Endothelial cell of umbilical vein (primary cell): ENCODE measurements around the gene ABCA3. TPM values are rescaled to one million over a fixed set of nuclear protein-coding genes. Genes with fewer than 3 reads are reported as not detected.
A peak's percentile ranks its signal among the peaks of the same experiment; 100 is the strongest.

ENCODE experiments used
- BruUV-seq: library from RNA; stranded (reverse); fragments of 400-500 nt; replicated peaks from 2 replicates; lab custom pipeline; 2021; lab: Mats Ljungman, UMichigan
- CTCF ChIA-PET: fragments of 300-600, 350-600 bp; sonication (Branson Sonifier 250); formaldehyde crosslinking; loops from one replicate; lab custom pipeline; 2021; ENCODE audit warnings: antibody characterized with exemption, inconsistent platforms; lab: Charles Lee
- POLR2A ChIA-PET: fragments of 300-600, 350-600 bp; sonication (Branson Sonifier 250); formaldehyde crosslinking; loops from one replicate; lab custom pipeline; 2021; ENCODE audit warnings: antibody characterized with exemption, inconsistent platforms; lab: Charles Lee
- DNase-seq: peaks from one replicate; pipeline ENCODE4 v3.0.0-alpha.2; 2011; ENCODE audit warnings: low read depth, low spot score
- FAIRE-seq: peaks from 2 replicates; lab custom pipeline; 2011; peaks lifted over from hg19 to GRCh38; lab: Jason Lieb, UNC
- H2AFZ ChIP-seq: 2 replicates; pipeline ENCODE4 v1.6.0; 2012; ENCODE audit warnings: low read depth, low read length, control low read depth, inconsistent platforms
- H3K27ac ChIP-seq: 2 replicates; pipeline ENCODE4 v1.5.1; 2011; ENCODE audit warnings: low read depth, mild to moderate bottlenecking, control low read depth, low read length, moderate library complexity; ENCODE audit not compliant: insufficient read depth
- H3K27me3 ChIP-seq, 2 experiments: 2 replicates each; pipeline versions ENCODE4 v1.6.0 to v1.6.1; 2011; ENCODE audit warnings: low read length in 2 of 2, mixed read lengths in 1 of 2; ENCODE audit not compliant: control insufficient read depth in 2 of 2, insufficient read depth in 2 of 2
- H3K36me3 ChIP-seq, 2 experiments: 2 replicates in 1 of 2; 3 replicates in 1 of 2; pipeline ENCODE4 v1.5.1; 2011; ENCODE audit warnings: low read length in 2 of 2, mild to moderate bottlenecking in 1 of 2, moderate library complexity in 1 of 2; ENCODE audit not compliant: control insufficient read depth in 2 of 2, insufficient read depth in 2 of 2; ENCODE audit errors: extremely low read depth in 1 of 2
- H3K4me1 ChIP-seq: 3 replicates; pipeline ENCODE4 v1.5.1; 2011; ENCODE audit warnings: mild to moderate bottlenecking, low read length; ENCODE audit not compliant: control insufficient read depth, insufficient read depth; ENCODE audit errors: extremely low read depth
- H3K4me2 ChIP-seq: 2 replicates; pipeline ENCODE4 v1.6.1; 2011; ENCODE audit warnings: low read length, control low read depth, mixed read lengths; ENCODE audit not compliant: insufficient read depth
- H3K4me3 ChIP-seq, 3 experiments: fragments of 200-600 bp in 1 of 3; sonication (generic), shearing (Covaris generic) in 1 of 3; replicated peaks in 1 of 3; 2 replicates each; pipeline ENCODE4 v1.5.1; 2011 to 2016; ENCODE audit warnings: control low read depth in 3 of 3, low read length in 3 of 3, mild to moderate bottlenecking in 2 of 3, inconsistent platforms in 1 of 3, low read depth in 1 of 3, moderate library complexity in 1 of 3; ENCODE audit not compliant: insufficient read depth in 1 of 3
- H3K79me2 ChIP-seq: 2 replicates; pipeline ENCODE4 v1.6.0; 2012; ENCODE audit warnings: low read length, inconsistent platforms; ENCODE audit not compliant: control insufficient read depth, insufficient read depth
- H3K9ac ChIP-seq: replicated peaks from 2 replicates; pipeline ENCODE3; 2011; ENCODE audit warnings: low read length, control low read depth; ENCODE audit not compliant: insufficient read depth; ENCODE audit errors: extremely low read depth
- H3K9me1 ChIP-seq: replicated peaks from 3 replicates; pipeline ENCODE4 v1.6.0; 2011; ENCODE audit warnings: mild to moderate bottlenecking, low read length; ENCODE audit not compliant: control insufficient read depth, insufficient read depth; ENCODE audit errors: extremely low read depth
- H3K9me3 ChIP-seq: replicated peaks from 2 replicates; pipeline ENCODE4 v1.5.1; 2012; ENCODE audit warnings: low read length, inconsistent platforms; ENCODE audit not compliant: control insufficient read depth, insufficient read depth
- H4K20me1 ChIP-seq: replicated peaks from 2 replicates; pipeline ENCODE3; 2011; ENCODE audit warnings: mild to moderate bottlenecking, low read length; ENCODE audit not compliant: control insufficient read depth, insufficient read depth; ENCODE audit errors: extremely low read depth
- EZH2 ChIP-seq: IDR thresholded peaks from 2 replicates; pipeline ENCODE4 v1.6.1; 2012; ENCODE audit warnings: borderline replicate concordance, low read depth, mild to moderate bottlenecking, moderate library complexity, low read length, inconsistent platforms; ENCODE audit not compliant: severe bottlenecking
- POLR2A ChIP-seq: IDR thresholded peaks from 2 replicates; pipeline ENCODE4 v1.6.1; 2012; ENCODE audit warnings: low read depth, mild to moderate bottlenecking, control low read depth, low read length
- dilution Hi-C: fragments of 300-500 bp; cut with MboI; formaldehyde crosslinking; loops from one replicate; pipeline ENCODE4 v1.15.0; 2019; ENCODE audit warnings: low sequenced_read_pairs; ENCODE audit not compliant: extremely low pct_ligation_motif_present
- intact Hi-C: fragments of 100-400 bp; cut with micrococcal nuclease; formaldehyde crosslinking; loops from one replicate; pipeline ENCODE4 v1.10.0; 2022
- polyA plus RNA-seq, 4 experiments: library from polyadenylated mRNA; depleted of rRNA in 3 of 4; stranded (reverse) in 3 of 4; unstranded in 1 of 4; fragments of >200 nt; gene quantifications; 2 replicates each; pipeline versions ENCODE4 v1.2.1 to v1.2.3, GENCODE V29; 2011 to 2012; ENCODE audit warnings: missing spikeins in 1 of 4
- total RNA-seq: library from RNA; stranded (reverse); gene quantifications from 2 replicates; pipeline ENCODE4 v1.2.3, GENCODE V29; 2021

Gene ABCA3
- total and polyA plus RNA-seq, 2 donors (not counting 3 experiments of a cell fraction or from before 2014, with no cell fraction given), result 13.5 to 36.0 TPM

- no TSS peak for BruUV-seq
- intact Hi-C loops (no loop called here), dilution Hi-C loops (no loop called here)
- Histone ChIP-seq H3K4me3 (no peak overlapping the region), H3K36me3 (no peaks in the 10 kb centered on the region), H3K4me1 (peaks cover 9% of the 10 kb centered on the region), H3K4me2 (no peak overlapping the region), H3K27me3 (peaks cover 8 to 28% of the 10 kb centered on the region in 2 experiments), H2AFZ (no peak overlapping the region), H3K9me3 (no peaks in the 10 kb centered on the region), H3K9ac (no peak overlapping the region), H3K79me2 (peaks cover 8% of the 10 kb centered on the region), H3K27ac (no peak overlapping the region), H3K9me1 (no peaks in the 10 kb centered on the region), H4K20me1 (no peaks in the 10 kb centered on the region)
- DNase-seq (no peak), FAIRE-seq (no peak)
- no peak for TF ChIP-seq EZH2
- TF ChIP-seq POLR2A, result no peak
- ChIA-PET CTCF (interaction anchor here (1.5 kb wide), 2 partner anchors 13 to 158 kb away, joined by 4 read pairs; no protein-coding TSS in a partner anchor), POLR2A (no interaction called here)
Measured at GRCh38 chr16:2343211-2343610, 2.7 kb upstream of the ABCA3 start.

DNA sequence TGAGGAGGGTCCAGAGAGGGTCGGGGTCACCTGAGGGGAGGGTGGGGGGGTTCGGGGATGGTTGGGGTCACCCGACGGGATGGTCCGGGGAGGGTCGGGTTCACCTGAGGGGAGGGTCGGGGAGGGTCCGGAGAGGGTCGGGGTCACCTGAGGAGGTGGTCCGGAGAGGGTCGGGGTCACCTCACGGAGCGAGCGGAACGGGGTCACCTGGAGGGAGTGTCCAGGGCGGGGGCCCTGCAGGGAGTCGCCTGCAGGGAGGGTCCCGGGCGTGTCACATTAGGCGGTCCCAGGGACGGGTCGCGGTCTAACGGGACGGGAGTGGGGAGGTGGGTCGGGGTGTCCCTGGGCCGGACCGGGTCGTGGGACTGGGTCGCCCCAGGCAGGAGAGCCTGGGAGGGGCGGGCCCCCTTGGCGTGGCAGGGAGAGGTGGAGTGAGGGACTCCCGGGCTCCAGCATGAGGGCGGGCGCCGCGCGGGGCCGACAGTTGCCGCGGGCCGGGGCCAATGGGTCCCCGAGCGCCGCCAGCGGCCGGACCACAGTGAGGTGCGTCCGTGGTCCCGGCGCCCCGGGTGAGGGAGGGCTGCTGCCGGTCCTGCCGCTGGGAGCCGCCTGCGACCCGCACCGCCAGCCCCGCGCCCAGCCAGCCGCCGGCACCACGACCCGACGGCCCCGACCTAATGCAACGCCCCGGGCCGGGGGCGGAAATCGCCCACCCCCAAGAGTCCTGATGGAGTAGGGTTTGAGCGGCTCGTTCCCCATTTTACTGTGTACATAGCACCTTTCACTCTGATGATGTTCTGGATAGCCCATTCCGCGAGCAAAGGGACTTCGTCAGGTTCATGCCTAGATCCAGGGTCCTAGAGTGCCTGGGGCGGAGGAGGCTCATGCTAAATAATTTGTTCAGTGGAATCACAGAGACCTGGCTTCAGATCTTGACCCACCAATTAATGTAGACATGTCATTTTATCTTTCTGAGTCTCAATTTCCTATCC, 1.2 kb upstream of the ABCA3 start:
- FAIRE-seq, result no peak
- H3K27me3 ChIP-seq, result peaks cover 8 to 28% of the 10 kb centered on the region in 2 experiments

More for the DNA sequence above, 1.2 kb upstream of the ABCA3 start:
- H2AFZ ChIP-seq, result no peak overlapping the region
- H3K4me3 ChIP-seq, result no peak overlapping the region
- POLR2A ChIA-PET, result no interaction called here
- peak; percentile 64 for TF ChIP-seq EZH2
- no peak for TF ChIP-seq POLR2A
- H3K9ac ChIP-seq, result no peak overlapping the region
- CTCF ChIA-PET, result no interaction called here
- intact Hi-C loops (loop anchor here (2.0 kb wide), 2 partner anchors 73 to 87 kb away; partner anchors contain the start of genes CCNF and RNPS1), dilution Hi-C loops (no loop called here)
- no peaks in the 10 kb centered on the region for H4K20me1 ChIP-seq
- peaks cover 9% of the 10 kb centered on the region for H3K4me1 ChIP-seq
- H3K9me3 ChIP-seq, result no peaks in the 10 kb centered on the region
- no peaks in the 10 kb centered on the region for H3K9me1 ChIP-seq
- H3K36me3 ChIP-seq, result no peaks in the 10 kb centered on the region
- no TSS peak for BruUV-seq
- no peak overlapping the region for H3K4me2 ChIP-seq
- H3K27ac ChIP-seq, result no peak overlapping the region
- no peak for DNase-seq
- H3K79me2 ChIP-seq, result peaks cover 10% of the 10 kb centered on the region
